Right hindlimb (tissue), 1 donor: Measurements from ENCODE around the gene AP5S1.
"Not testable (repeated sequence)": the region's sequence is repeated elsewhere in the genome, so short reads cannot be mapped to it uniquely, and the experiment has no call there.

Experiments
- DNase-seq: peaks from one replicate; pipeline ENCODE4 v3.0.0-alpha.2; 2018

AP5S1 gene

DNA sequence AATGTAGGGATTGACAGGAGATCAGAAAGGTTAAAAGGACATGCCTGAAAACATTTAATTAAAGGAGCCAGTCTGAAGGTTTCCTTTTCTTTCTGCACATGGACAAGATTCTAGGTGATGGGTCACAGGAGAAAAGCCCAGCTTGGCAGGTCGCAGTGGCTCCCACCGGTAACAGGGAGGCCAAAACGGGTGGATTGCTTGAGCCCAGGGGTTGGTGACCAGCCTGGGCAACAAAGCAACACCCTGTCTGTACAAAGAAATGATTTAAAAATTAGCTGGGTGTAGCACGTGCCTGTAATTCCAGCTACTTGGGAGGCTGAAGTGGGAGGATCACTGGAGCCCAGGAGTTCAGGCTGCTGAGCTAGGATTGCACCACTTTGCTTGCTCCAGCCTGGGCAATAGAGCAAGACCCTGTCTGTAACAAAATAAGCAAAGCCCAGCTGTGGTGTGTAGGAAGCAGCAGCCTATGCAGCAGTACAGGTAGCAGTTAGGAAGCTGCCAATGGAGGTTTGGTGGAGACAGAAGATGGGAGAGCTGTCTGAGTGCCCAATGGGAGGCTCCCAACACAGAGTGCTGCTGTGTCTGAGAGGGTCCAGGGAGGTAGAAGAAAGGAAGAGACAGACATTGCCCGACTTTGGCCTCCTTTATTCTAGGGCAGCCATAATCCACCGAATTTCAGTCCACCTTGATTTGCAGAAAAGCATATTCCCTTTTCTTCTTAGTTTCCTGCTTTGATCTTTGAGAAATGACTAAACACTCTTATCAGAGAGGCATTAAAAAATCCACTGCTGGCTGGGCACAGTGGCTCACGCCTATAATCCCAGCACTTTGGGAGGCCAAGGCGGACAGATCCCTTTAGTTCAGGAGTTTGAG, 7.1 kb upstream of the AP5S1 start:
- no peak for DNase-seq

DNA sequence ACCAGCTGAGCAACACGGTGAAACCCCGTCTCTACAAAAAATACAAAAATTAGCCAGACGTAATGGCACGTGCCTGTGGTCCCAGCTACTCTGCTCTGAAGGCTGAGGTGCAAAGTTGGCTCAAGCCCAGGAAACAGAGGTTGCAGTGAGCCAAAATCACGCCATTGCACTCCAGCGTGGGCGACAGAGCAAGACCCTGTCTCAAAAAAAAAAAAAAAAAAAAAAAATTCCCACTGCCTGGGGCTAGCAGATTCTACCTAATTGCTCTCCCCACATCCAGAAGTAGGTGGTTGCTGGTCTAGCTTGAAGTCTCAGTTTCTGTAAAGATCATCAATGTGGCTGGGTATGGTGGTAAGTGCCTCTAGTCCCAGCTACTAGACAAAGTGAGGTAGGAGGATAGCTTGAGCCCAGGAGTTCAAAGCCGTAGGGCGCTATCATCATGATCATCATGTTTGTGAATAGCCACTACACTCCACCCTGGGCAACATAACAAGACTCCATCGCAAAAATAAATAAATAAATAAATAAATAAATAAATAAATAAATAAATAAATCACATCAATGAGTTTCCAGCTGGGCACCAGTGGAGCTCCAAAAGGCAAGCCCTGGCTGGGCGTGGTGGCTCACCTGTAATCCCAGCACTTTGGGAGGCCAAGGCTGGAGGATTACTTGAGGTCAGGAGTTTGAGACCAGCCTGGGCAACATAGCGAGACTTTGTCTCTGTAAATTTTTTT, 6.3 kb upstream of the AP5S1 start:
- DNase-seq: no peak

DNA sequence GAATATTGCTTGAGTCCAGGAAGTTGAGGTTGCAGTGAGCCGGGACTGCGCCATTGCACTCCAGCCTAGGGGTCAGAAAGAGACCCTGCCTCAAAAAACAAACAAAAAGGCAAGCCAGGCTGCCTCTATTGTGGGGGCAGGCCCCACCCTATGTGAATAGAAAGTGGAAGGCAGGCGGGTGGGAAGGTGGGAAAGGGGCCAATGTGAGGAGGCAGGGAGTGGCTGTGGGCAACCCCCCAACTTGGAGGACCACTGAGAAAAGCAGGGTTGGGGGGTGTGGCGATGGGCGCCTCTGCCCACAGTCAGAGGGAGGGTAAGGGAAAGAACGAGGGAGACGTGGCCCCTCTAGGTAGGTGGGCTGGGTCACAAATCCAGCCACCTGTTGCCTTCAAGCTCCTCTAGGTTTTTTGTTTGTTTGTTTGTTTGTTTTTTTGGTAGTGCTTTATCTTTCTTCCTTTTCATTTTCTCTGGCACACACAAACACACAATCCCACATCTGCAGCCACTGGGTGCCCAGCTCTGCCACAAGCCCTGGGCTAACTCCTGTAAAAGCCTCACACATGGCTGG, 5.3 kb upstream of the AP5S1 start:
- no peak for DNase-seq

DNA sequence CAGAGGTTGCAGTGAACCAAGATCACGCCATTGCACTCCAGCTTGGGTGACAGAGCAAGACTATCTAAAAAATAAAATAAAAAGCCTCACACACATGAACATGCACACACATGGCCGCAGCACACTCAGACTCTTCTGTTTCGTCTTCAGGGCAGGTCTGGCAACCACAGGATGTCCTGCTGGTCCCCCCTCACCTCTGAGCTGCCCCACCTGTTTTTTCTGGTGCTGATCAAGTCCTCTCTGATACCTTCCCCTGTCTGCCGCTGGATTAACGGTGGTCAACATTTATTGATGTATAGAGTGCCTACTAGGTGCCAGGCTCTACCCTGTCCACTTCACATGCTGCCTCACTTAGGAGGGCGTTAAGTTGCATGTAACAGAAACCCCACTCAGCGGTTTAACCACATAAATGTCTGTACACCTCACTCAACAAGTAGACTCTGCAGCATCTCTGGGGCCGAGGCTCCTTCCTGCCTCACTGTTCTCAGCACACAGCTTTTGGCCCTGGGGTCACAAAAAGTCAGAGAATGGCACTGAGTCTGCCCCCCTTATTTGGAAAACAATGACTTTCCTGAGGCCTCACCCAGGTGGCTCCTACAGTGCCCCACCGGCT, 4.5 kb upstream of the AP5S1 start:
- no peak for DNase-seq

DNA sequence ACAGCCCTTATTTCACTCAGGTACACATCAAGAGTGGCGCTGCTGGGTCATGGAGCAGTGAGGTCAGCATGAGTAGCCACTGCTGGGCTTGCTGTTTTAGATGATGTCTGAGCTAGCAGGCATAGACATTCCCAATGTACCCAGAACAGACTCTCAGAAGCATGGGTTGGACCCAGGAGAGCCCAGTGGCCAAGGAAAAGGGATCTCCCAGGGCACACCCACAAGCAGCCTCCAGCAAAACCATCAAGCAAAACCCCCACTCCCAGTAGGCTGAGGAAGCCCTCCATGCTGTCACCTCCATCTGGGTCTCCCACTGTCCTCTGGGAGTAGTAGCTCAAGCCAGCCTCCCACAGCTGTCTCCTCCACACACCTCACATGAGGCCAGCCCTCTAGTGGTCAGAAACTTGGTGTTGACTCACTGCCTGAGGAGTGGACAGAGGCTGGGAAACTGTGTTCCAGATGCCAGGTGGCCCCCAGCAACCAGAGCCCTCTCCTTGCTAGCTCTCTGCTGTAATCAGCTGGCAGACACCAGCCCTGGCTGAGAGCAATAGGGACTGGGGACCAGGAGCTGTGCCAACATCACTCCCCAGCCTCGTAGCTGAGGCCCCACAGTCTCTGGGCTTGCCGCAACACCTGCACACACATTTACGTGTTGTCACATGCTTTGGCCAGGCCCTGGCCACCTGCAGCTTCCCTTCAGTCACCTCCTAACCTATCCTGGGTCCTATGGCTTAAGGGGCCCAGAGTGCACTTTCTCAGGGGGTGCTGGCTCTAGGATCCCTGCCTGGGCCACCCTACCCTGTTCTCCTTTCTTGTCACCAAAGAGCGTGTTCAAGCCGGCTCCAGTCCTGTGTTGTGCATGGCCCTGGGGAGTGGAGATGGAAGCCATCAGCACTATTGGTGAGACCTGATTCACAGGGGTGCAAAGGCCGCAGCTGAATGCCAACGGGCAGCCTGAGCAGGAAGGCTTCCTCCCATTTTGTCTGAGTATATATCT, 1.9 kb upstream of the AP5S1 start:
- DNase-seq: peak; percentile 65

DNA sequence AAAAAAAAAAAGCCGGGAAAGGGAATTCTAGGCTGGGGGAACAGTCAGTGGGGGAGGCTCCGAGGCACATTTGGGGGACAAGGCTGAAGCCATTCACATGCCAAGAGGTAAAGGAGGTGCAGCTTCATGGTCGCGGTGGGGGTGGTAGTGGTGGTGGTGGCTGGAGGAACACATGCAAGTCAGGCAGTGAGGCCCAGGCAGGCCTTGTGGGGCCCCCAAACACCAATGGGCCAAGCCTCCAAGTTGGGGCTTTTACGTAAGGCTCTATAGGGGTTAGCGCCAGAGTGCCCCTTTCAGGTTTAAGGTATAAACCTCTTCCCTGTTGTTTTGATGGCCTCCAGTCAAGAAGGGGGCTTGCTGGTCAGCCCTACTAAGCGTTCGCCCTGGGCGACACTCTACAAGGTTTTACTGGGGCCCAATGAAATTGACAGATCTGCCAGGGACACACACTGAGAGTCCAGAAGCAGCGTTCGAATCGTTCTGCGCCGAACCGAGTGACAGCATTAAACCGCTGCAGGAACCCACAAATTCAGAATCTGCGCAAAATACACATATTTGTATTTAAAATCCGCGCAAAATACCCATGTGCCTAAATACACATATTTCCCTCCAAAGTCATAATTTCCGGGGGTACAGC, 818 bp upstream of the AP5S1 start:
- no peak for DNase-seq

DNA sequence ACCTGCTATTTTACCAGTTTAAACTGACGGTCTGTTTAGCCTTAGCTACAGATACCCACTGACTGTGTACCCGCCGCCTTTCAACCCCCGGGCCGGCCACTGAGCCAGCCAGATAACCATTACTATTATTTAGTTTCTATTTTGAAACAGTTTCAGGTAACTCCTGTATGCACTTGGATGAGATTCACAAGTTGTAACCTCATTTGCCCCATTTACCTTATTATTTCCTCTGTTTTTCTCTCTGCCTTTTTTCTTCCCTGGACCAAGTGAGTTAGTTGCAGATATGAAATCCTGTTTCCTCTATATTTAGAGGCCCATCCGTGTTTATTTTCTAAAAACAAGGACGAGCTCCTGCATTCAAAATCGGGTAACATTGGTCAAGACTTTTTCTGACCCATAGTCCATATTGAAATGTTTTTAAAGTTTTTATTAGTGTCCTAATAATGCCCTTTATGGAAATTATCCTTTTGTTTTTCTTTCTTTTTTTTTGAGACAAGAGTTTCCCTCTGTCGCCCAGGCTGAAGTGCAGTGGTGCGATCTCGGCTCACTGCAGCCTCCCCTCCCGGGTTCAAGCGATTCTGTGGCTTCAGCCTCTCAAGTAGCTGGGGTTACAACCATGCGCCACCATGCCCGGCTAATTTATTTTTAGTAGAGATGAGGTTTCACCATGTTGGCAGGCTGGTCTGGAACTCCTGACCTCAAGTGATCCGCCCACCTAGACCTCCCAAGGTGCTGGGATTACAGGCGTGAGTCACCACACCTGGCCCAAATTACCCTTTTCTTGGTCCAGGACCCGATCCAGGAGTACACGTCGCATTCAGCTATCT, 767 bp downstream of the AP5S1 start:
- no peak for DNase-seq

DNA sequence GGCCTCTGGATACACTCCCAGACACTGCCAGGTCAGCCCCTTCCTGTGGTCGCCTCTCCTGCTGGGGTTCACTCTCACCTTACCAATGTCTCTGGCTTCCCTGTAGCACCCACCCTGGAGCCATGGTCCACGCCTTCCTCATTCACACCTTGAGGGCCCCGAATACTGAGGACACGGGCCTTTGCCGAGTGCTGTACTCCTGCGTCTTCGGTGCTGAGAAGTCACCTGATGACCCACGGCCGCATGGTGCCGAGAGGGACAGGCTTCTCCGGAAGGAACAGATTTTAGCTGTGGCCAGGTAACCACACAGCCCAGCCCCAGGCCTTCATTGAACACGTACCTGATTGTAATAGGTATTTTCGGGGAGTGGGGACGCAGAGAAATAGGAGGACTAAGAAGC, 1.6 kb downstream of the AP5S1 start:
- no peak for DNase-seq

DNA sequence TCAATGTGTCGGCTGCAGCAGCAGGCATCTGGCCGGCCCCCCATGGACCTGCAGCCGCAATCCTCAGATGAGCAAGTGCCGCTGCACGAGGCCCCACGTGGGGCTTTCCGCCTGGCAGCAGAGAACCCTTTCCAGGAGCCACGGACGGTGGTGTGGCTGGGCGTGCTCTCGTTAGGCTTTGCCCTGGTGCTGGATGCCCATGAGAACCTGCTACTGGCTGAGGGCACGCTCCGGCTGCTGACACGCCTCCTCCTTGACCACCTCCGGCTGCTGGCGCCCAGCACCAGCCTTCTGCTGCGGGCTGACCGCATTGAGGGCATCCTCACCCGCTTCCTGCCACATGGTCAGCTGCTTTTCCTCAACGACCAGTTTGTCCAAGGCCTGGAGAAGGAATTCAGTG, 3.5 kb downstream of the AP5S1 start:
- DNase-seq: no peak

DNA sequence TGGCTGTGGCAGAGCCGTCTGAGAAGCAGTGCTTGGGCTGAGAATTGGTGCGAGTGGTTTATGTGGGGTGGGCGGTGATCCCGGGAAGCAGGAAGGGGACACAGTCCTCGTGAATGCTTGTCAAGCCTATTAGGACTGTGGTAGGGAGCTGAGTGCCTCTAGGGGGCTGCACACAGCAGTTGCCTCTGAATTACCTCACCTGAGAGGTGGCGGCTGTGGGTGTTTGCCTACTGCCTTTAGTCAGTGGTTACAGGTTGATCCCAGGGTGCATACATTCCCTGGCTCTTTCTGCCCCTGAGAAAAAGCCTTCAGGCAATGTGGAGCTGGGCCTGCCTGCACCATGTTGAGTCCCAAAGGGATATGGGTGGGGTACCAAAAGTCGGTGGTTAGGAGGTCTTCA, 5.2 kb downstream of the AP5S1 start:
- no peak for DNase-seq

DNA sequence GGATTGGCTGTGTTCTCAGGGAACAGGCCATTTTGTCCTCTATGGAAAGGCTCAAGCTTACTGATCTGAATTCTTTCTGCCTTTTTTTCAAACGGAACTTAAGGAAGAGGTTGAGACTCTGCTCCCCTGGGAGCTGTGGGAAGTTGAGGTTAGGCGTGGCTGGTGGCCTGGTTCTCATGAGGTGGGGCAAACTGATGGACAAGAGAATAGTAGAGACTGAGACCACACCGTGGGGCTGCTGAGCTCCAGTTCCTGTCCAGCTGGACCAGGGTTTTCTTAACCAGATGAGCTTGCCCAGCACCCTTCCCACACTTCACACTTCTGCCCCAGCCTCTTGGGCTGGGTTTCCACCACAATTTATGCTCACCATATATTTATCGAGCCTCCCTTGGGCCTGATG, 6.1 kb downstream of the AP5S1 start:
- no peak for DNase-seq

DNA sequence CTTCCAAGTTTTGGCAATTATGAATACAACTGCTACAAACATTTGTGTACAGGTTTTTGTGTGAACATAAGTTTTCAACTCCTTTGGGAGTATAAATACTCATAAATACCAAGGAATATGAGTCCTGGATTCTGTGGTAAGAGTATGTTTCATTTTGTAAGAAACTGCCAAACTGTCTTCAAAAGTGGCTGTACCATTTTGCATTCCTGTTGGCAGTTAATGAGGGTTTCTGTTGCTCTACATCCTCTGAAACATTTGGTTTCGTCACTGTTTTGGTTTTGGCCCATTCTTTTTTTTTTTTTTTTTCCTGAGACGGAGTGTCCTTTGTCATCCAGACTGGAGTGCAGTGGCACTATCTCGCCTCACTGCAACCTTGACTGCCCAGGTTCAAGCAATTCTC, 8.5 kb downstream of the AP5S1 start:
- DNase-seq: no peak

DNA sequence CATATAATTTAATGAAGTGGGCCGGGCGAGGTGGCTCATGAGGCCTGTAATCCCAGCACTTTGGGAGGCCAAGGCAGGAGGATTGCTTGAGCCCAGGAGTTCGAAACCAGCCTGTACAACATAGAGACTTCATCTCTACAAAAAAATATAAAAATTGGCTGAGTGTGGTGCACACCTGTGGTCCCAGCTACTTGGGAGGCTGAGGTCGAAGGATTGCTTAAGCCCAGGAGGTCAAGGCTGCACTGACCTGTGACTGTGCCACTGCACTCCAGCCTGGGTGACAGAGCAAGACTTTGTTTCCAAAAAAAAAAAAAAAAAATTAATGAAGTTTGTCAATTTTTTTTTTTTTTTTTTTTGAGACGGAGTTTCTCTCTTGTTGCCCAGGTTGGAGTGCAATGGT, 9.5 kb downstream of the AP5S1 start:
- not testable (repeated sequence) for DNase-seq

DNA sequence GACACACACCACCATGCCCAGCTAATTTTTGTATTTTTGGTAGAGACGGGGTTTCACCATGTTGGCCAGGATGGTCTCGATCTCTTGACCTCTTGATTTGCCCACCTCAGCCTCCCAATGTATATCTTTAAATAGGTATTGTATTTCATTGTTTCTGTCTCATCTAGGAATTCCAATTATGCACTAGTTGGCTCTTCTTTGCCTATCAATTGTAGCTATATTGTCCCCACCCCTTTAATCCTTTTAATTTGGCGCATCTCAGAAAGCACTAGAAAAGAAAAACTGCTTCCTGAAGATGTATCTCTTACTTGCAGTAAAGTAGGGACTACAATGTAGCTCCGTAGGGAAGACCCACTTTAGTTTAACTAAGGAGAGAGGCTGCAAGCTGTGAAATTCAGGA, 15.8 kb downstream of the AP5S1 start:
- no peak for DNase-seq

DNA sequence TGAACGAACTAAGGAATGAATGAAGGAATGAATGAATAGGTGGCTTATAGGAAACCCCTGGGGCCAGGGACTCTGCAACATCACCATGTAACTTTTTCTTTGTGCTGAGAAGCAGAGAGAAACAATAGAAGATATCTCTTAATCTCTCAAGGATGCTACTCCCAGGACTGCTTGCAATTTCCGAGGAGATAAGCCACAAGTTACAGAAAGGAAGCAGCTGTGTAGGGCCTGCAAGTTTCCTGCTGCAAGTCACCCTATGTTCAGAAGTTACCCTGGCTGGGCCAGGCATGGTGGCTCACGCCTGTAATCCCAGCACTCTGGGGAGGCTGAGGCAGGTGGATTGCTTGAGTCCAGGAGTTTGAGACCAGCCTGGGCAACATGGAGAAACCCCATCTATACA, 19.0 kb downstream of the AP5S1 start:
- DNase-seq: no peak

DNA sequence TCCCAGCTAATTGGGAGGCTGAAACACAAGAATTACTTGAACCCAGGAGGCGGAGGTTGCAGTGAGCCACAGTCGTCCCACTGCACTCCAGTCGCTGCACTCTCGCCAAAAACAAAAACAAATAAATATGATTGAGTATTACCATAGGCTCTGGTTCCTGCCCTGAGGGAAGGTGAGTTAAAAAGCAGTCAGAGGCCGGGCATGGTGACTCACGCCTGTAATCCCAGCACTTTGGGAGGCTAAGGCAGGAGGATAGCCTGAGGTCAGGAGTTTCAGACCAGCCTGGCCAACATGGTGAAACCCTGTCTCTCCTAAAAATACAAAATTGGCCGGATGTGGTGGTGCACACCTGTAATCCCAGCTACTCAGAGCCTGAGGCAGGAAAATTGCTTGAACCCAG, 19.9 kb downstream of the AP5S1 start:
- DNase-seq: not testable (repeated sequence)

DNA sequence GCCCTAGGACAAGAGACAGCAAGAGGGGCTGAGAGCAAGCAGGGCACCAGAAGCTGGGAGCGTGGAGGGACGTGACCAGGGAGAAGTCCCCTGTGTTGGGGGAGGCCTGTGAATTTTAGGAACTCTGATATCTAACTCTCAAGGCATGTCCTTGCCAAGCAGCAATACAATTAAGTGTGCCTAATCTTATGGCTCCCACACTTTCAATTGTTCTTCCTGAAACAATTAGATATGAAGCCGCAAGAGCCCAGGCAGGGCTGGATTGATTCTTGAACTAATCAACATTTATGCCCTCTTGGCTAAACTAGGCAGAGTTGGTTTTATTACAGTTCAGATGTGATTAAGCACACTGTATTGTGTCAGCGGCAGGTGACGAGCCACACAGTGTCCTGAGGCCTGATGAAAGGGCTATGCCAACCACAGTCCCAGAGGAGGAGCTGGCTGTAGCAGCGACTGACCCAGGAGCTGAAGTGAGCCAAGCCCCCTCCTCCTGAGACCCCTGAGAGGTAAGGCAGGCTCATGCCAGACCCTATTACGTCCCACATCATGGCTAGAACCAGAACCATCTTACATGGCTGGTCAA, 22.1 kb downstream of the AP5S1 start:
- DNase-seq: no peak

DNA sequence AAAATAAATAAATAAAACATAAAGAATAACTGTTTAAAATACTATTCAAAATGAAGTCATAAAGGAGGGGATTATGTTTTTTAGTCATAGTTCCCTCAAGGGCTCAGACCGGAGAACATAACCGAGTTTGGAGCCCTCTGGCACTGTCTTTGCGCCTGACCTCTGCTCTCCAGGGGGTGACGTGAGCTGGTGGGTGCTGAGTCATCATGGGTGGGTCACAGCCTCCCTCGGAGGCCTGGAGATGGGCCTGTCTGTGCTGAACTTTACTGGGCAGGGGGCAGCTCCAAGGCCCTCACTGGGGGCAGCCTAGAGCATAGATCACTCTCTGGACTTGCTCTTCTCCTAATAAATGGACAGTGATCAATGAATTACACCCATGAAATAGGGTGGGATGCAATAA, 23.1 kb downstream of the AP5S1 start:
- DNase-seq: no peak

DNA sequence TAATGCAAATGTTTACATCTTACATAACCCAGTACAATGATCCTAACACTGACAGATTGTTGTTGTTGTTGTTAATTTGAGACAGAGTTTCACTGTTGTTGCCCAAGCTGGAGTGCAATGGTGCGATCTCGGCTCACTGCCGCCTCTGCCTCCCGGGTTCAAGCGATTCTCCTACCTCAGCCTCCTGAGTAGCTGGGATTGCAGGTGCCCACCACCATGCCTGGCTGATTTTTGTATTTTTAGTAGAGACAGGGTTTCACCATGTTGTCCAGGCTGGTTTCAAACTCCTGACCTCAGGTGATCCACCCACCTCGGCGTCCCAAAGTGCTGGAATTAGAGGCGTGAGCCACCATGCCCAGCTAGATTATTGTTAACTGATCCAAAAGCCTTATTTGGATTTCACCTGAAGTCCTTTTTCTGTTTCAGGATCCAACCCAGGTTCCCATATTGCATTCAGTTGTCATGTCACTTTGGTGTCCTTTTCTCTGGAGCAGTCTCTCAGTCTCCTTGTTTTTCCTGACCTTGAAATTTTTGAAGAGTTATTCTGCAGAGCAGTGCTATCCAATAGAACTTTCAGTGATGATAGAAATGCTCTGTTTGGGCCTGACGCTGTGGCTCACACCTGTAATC, 23.8 kb downstream of the AP5S1 start:
- not testable (repeated sequence) for DNase-seq

DNA sequence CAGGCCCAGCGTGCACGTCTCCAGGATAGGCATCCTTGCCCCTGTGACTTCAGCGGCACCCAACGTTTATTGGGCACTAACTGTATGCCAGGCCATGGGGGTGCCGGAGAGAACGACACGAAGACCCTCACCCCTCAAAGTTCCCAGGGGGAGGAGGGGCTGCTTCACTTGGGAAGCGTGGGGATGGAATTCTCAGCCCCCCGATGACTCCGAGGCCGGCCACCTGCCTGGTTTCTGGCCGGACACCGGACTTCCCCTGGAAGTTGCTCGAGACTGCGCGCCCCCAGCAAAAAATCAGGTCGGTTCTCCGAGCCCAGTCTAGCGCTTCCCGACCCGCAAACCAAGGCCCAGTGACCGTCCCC, 26.0 kb downstream of the AP5S1 start:
- DNase-seq: peak; percentile 50
